Tibial nerve (tissue), 4 donors: ENCODE results near the gene EFCAB6. TPM values are rescaled to one million over a fixed set of nuclear protein-coding genes. Genes with fewer than 3 reads are reported as not detected.

Experiments used
- DNase-seq, 2 donors: peaks; one replicate each; pipeline ENCODE4 v3.0.0-alpha.2; 2019; ENCODE audit warnings: low spot score in 2 of 2
- H3K27ac ChIP-seq, 4 donors: fragments of 200-600 bp; sonication (generic) in 3 of 4; one replicate each; pipeline ENCODE4 v1.5.1; 2017 to 2019; ENCODE audit warnings: mild to moderate bottlenecking in 1 of 4
- H3K27me3 ChIP-seq, 2 donors: fragments of 200-600 bp; sonication (generic) in 1 of 2; one replicate each; pipeline versions ENCODE4 v1.5.1 to v1.6.0; 2017 to 2019
- H3K36me3 ChIP-seq, 3 donors: fragments of 200-600 bp; sonication (generic); one replicate each; pipeline ENCODE4 v1.5.1; 2018 to 2019
- H3K4me1 ChIP-seq, 4 donors: fragments of 200-600 bp; sonication (generic) in 3 of 4; one replicate each; pipeline ENCODE4 v1.5.1; 2017 to 2019
- H3K4me3 ChIP-seq, 4 donors: fragments of 200-600 bp; sonication (generic) in 3 of 4; one replicate each; pipeline ENCODE4 v1.5.1; 2017 to 2019; ENCODE audit warnings: mild to moderate bottlenecking in 1 of 4, moderate library complexity in 1 of 4
- H3K9me3 ChIP-seq, 4 donors: fragments of 200-600 bp; sonication (generic) in 3 of 4; one replicate each; pipeline ENCODE4 v1.5.1; 2017 to 2019
- EP300 ChIP-seq, 2 donors: sonication (generic); formaldehyde crosslinking; IDR thresholded peaks; one replicate each; pipeline ENCODE4 v1.6.1; 2017; ENCODE audit warnings: antibody characterized with exemption in 2 of 2, mild to moderate bottlenecking in 1 of 2
- POLR2A ChIP-seq, 2 donors: fragments of 450-650 bp; IDR thresholded peaks; one replicate each; pipeline ENCODE4 v1.6.1; 2017; ENCODE audit warnings: antibody characterized with exemption in 2 of 2, mild to moderate bottlenecking in 2 of 2, moderate library complexity in 2 of 2
- WGBS, 2 donors: methylation state at CpG; one replicate each; pipeline ENCODE4 v1.1.5; 2018; 5-methylcytosine and 5-hydroxymethylcytosine counted together
- total RNA-seq, 4 donors: library from RNA; depleted of rRNA; stranded (reverse); fragments of >200 nt; gene quantifications; one replicate each; pipeline ENCODE4 v1.1.0, GENCODE V29; 2016
- TF ChIP-seq, protein P1 (sequence below), 5 experiments: fragments of 200-600 bp in 3 of 5; fragments of 450-650 bp in 2 of 5; sonication (generic) in 3 of 5; IDR thresholded peaks; one replicate each; pipeline ENCODE4 v1.5.1; 2016 to 2019; ENCODE audit warnings: antibody characterized with exemption in 5 of 5, mild to moderate bottlenecking in 3 of 5, moderate library complexity in 2 of 5

The EFCAB6 gene
- total RNA-seq, 4 donors from 2014 or later, result 3.3 to 9.2 (median 6.8) TPM

DNA sequence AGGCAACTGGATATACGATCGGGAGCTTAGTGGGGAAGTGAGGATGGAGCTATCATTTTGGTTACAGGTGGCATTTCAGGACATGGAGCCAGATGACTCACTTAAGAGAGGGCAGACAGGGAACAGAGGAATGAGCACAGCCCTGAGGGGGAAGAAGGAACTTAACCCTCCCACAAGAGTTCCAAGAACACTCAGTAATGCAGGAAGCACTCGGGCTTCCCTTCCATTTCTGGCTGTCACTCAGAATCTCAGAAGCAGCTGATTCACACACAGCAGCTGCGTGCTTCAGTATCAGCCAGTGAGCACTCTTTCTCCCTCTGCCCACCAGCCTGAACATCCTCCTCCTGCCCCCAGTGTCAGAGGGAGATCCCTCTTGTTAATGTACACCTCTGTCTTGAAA lies 34.8 kb downstream of the EFCAB6 start:
- Histone ChIP-seq H3K36me3 (peaks cover 0 to 40% (median 0%) of the 10 kb centered on the region in 3 donors), H3K27ac (no peak overlapping the region), H3K4me1 (no peaks in the 10 kb centered on the region), H3K4me3 (no peak overlapping the region), H3K27me3 (no peaks in the 10 kb centered on the region), H3K9me3 (no peaks in the 10 kb centered on the region)
- no peak for DNase-seq
- WGBS, 2 donors, result 52 to 66% methylated on average over 4 of the region's 4 CpGs
- TF ChIP-seq POLR2A (IDR thresholded peaks at IDR 0.05), result no peak
- TF ChIP-seq, protein P1, sequence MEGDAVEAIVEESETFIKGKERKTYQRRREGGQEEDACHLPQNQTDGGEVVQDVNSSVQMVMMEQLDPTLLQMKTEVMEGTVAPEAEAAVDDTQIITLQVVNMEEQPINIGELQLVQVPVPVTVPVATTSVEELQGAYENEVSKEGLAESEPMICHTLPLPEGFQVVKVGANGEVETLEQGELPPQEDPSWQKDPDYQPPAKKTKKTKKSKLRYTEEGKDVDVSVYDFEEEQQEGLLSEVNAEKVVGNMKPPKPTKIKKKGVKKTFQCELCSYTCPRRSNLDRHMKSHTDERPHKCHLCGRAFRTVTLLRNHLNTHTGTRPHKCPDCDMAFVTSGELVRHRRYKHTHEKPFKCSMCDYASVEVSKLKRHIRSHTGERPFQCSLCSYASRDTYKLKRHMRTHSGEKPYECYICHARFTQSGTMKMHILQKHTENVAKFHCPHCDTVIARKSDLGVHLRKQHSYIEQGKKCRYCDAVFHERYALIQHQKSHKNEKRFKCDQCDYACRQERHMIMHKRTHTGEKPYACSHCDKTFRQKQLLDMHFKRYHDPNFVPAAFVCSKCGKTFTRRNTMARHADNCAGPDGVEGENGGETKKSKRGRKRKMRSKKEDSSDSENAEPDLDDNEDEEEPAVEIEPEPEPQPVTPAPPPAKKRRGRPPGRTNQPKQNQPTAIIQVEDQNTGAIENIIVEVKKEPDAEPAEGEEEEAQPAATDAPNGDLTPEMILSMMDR (IDR thresholded peaks at IDR 0.05), result no peak
- TF ChIP-seq EP300 (IDR thresholded peaks at IDR 0.05), result no peak

DNA sequence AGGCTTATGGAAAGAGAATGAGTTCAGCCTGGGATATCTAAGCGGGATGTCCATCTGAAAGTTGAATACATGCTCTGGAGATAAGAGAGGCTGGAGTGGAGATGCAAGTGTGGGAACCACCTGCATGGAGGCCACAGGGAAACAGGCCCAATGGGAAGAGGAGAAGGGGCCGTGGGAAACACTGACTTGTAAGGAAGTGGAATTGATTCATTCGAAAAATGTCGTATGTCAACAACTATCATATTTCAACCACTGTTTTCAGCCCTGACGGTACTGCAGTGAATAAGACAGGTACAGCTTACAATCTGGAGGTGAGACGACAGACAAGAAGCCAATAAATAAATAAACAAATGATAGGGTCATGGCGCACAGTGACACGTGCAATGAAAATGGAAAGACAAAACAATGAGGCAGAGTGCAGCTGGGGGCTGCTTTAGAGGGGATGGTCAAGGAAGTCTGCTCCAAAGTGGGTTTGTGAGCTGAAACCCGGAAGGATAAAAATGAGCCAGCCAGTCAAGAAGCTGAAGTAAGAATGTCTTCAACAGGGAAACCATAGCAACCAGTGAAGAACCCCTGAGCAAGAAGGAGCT lies 35.9 kb downstream of the EFCAB6 start:
- no peak overlapping the region for H3K27ac ChIP-seq
- no peak overlapping the region for H3K4me3 ChIP-seq
- TF ChIP-seq, protein P1 (IDR thresholded peaks at IDR 0.05), result no peak
- TF ChIP-seq EP300 (IDR thresholded peaks at IDR 0.05), result no peak
- no peak for TF ChIP-seq POLR2A (IDR thresholded peaks at IDR 0.05)
- H3K9me3 ChIP-seq, result no peaks in the 10 kb centered on the region
- H3K27me3 ChIP-seq, result no peaks in the 10 kb centered on the region
- DNase-seq, result no peak
- WGBS, 2 donors, result 74 to 78% methylated on average over 9 of the region's 9 CpGs
- peaks cover 0 to 47% (median 0%) of the 10 kb centered on the region in 3 donors for H3K36me3 ChIP-seq
- H3K4me1 ChIP-seq, result no peaks in the 10 kb centered on the region

DNA sequence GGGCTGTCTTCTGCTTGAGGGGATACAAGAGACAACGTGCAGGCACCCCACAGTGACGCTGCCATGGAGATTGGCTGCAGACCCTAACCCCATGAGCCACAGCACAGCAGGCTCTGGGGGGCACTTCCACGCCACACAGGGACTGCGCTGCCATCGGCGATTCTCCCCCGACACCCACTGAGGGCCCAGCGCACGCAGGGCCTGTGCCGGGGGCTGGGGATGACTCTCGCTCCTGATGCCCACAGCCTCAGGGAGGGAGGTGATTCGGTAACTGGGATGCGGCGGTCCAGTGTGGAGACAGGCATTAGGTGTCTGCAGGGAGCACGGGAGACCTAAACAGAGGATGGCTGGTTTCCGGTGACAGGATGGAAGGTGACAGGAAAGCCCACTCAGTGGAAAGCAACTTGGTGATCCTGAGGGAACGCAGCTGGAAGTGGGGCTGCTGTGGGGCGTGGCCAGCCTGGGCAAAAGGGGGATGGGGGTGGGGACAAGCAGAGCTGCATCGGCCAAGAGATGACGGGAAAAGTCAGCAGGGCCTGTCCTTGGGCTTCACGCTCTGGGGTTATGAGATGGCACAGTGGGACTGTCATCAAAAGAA lies 37.7 kb downstream of the EFCAB6 start:
- 88 to 90% methylated on average over 21 of the region's 21 CpGs for WGBS, 2 donors
- no peak overlapping the region for H3K27ac ChIP-seq
- no peaks in the 10 kb centered on the region for H3K27me3 ChIP-seq
- peaks cover 0 to 38% (median 0%) of the 10 kb centered on the region in 3 donors for H3K36me3 ChIP-seq
- DNase-seq, result no peak
- no peaks in the 10 kb centered on the region for H3K4me1 ChIP-seq
- no peak overlapping the region for H3K4me3 ChIP-seq
- TF ChIP-seq EP300 (IDR thresholded peaks at IDR 0.05) (no peak), POLR2A (IDR thresholded peaks at IDR 0.05) (no peak)
- TF ChIP-seq, protein P1 (IDR thresholded peaks at IDR 0.05), result no peak
- H3K9me3 ChIP-seq, result no peaks in the 10 kb centered on the region

DNA sequence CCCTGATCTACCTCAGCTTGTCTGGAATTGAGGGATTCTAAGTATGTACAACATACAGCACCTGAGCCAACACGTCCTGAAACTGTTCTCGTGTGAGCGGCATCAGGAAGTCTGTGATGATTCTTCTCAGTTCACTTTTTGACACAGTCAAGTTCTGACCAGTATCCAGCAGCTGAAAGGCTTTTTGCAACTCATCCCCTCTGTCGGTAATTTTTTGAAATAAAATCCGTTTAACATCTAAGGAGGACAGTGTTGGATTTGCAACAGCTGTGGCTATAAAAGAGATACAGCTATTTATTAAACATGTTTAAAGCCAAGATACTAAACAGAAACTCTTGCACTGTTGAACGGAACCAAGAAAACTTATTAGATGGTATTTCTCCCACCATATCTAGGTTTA lies 39.3 kb downstream of the EFCAB6 start:
- H3K4me1 ChIP-seq, result no peaks in the 10 kb centered on the region
- peaks cover 0 to 38% (median 0%) of the 10 kb centered on the region in 3 donors for H3K36me3 ChIP-seq
- WGBS, 2 donors, result 92 to 93% methylated on average over 6 of the region's 6 CpGs
- no peak overlapping the region for H3K27ac ChIP-seq
- TF ChIP-seq EP300 (IDR thresholded peaks at IDR 0.05), result no peak
- TF ChIP-seq POLR2A (IDR thresholded peaks at IDR 0.05), result no peak
- TF ChIP-seq, protein P1 (IDR thresholded peaks at IDR 0.05), result no peak
- no peak for DNase-seq
- H3K4me3 ChIP-seq, result no peak overlapping the region
- no peaks in the 10 kb centered on the region for H3K27me3 ChIP-seq
- H3K9me3 ChIP-seq, result no peaks in the 10 kb centered on the region

DNA sequence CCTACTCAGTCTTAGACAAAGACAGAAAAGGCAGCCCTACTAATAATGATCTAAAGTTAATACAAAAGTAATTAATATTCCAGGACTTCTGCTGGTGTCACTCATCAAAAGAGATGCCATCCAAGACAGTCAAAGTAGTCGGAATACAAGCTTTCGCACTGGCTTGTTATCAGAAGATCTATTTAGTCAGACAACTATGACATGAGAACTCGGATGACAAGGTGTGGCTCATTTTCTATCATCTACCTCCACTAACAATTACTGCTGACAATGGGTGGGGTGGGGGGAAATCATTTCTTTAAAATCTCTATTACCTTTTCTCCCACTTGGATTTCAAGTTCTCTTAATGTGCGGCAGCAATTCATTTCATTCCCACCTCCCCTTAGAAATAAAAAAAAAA lies 56.7 kb downstream of the EFCAB6 start:
- no peak for DNase-seq
- Histone ChIP-seq H3K27me3 (no peaks in the 10 kb centered on the region), H3K27ac (no peak overlapping the region), H3K4me3 (no peak overlapping the region), H3K4me1 (no peaks in the 10 kb centered on the region), H3K36me3 (peaks cover 0 to 14% (median 0%) of the 10 kb centered on the region in 3 donors), H3K9me3 (no peaks in the 10 kb centered on the region)
- TF ChIP-seq POLR2A (IDR thresholded peaks at IDR 0.05) (no peak), EP300 (IDR thresholded peaks at IDR 0.05) (no peak)
- TF ChIP-seq, protein P1 (IDR thresholded peaks at IDR 0.05), result no peak
- 91 to 92% methylated on average over 4 of the region's 4 CpGs for WGBS, 2 donors
